Measurements from ENCODE around the gene ECHDC3. TPM values are rescaled to one million over a fixed set of nuclear protein-coding genes. Genes with fewer than 3 reads are reported as not detected.

Gene ECHDC3
- total RNA-seq, 4 donors from 2014 or later, result 137 to 711 (median 391) TPM

DNA sequence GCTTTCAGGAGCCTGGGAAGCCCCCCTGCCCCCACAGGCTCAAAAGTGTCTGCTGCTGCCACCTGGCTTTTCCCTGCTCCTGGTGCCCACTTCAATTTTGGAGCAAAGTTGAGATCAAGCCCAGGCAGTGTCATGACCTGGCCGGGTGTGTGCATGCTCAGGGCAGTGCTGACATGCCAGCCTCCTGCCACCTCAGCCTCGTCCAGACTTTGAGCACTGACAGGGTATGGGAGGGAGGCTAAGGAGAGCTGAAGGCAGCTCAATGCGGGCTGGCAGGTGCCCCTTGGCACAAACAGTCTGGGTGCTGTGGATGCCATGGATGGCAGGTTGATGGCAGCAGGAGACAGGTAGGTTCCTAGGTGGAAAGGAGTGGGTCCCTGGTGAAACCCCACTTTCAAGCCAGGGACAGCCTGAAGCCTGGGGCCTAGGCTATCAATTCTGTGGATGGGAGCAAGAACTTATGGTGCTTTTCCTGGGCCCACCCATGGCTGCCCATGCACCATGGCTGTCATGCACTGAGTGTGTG is 12.3 kb upstream of the ECHDC3 start:
- TF ChIP-seq, protein P1, sequence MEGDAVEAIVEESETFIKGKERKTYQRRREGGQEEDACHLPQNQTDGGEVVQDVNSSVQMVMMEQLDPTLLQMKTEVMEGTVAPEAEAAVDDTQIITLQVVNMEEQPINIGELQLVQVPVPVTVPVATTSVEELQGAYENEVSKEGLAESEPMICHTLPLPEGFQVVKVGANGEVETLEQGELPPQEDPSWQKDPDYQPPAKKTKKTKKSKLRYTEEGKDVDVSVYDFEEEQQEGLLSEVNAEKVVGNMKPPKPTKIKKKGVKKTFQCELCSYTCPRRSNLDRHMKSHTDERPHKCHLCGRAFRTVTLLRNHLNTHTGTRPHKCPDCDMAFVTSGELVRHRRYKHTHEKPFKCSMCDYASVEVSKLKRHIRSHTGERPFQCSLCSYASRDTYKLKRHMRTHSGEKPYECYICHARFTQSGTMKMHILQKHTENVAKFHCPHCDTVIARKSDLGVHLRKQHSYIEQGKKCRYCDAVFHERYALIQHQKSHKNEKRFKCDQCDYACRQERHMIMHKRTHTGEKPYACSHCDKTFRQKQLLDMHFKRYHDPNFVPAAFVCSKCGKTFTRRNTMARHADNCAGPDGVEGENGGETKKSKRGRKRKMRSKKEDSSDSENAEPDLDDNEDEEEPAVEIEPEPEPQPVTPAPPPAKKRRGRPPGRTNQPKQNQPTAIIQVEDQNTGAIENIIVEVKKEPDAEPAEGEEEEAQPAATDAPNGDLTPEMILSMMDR (IDR thresholded peaks at IDR 0.05; ENCODE audit: low read depth), result no peak

DNA sequence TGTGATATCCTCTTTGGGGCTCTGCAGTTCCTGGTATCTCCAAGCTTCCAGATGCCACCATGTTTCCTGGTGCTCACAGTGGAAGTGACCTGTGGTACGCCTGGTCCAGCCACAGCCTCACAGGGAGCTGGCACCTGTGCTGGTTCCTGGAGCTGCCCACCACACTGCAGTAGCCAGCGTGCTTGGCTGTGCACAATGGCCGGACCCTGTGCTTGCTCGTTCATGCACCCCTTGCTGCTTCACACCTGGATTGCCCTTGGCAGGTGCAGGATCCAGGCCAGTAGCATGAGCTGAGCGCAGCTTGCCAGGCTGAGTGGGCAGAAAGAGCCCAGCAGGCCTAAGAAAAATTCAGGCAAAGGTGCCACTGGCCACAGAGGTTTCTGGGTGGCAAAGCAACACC is 11.4 kb upstream of the ECHDC3 start:
- TF ChIP-seq, protein P1 (IDR thresholded peaks at IDR 0.05; ENCODE audit: low read depth), result no peak

DNA sequence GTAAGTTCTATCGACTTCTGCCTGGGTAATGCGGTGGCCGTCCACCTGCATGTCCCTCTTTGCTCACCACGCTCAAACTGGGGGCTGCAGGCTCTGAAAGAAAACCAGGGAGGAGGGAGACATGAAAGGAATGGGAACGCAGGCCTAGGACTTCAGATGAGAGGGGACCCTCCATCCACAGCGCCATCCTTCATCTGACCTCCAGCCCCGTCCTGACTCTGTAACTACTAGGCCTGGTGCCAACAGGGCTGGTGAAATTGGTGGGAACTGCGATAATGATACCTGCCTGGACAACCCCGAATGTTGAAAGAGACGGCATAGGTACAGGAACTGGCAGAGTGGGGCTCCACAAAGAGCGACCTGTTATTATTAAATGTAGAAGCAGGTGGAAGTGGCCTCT is 1.3 kb upstream of the ECHDC3 start:
- TF ChIP-seq, protein P1 (IDR thresholded peaks at IDR 0.05; ENCODE audit: low read depth), result no peak

DNA sequence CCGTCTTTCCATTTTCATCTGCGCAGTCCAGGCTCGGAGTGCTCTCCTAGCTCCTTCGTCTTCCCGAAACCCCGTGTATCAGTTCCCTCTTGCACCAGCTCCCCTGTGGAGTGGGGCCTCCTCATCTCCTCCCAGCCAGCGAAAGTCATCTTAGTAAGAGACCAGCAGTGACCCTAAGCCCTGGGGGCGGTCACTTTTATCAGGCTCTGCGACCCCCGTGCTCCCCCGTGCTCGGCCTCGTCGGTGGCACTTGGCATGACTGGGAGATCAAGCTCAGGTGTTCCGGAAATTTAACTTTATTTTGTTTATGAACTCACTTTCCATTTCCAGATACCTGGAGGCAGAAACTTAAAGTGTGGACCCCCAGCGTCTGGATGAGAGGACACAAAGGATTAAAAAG is 574 bp upstream of the ECHDC3 start:
- TF ChIP-seq, protein P1 (IDR thresholded peaks at IDR 0.05; ENCODE audit: low read depth), result no peak

DNA sequence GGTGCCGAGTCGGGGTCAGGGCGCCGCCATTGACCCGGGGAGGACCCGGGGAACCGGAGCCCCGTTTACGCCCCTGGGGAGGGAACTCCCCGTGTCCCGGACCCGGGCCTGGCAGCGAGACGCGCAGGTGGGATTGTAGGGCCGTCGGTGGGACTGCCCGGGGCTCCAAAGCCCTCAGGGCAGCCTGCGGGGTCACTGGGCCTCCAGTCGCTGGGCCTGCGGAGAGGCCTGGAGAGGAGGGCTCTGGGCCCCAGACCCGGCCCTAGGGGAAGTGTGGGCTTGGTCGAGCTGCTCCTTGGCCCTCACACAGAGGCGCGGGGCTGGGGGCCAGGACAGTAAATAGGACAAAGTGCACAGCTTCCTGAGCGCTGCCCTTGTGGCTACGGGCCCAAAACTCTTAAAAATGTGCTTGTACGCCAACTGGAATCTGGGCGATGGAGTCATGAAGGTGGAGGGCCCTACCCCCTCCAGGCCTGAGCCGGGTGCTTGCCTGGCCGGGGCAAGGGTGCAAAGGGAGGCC is 657 bp downstream of the ECHDC3 start:
- TF ChIP-seq, protein P1 (IDR thresholded peaks at IDR 0.05; ENCODE audit: low read depth), result no peak

DNA sequence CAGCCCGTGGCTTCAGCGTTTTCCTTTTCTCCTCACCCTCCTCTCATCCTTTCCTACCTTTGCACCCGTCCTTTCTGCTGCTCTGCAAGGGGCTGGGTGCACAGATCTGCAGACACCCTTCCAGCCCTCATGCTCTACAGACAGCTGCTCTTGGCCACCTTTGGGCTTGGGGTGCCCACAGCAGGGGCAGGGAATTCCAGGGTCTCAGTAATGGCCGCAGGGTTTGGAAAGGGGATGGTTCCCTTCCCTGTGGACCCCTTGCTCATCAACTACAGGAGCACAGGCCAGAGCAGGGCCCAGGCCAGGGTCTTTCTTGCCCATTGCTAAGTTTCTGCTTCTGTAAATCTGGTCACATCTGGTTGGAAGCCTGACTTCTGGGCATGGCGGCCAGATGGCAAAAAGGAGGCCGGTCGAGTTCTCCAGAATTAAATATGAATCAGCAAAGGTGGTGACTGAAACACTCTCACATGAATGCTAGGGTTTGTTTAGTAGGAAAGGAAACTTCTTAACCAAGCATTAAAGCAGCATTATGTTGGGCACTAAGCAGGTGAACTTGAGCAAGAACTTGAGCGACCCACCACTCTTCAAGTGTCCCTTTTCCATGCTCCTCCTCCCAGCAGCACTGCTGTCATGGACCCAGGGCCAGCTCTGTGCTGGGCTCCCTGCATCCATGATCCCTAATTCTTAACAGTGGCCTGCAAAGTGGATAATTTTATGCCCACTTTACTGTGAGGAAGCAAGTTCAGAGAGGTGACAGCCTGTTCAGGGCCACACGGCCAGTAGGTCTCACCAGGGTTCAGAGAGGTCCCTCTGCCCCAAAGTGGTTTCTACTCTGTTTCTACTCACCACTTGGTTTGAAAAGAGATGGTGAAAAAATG is 1.5 kb downstream of the ECHDC3 start:
- TF ChIP-seq, protein P1 (IDR thresholded peaks at IDR 0.05; ENCODE audit: low read depth), result no peak

DNA sequence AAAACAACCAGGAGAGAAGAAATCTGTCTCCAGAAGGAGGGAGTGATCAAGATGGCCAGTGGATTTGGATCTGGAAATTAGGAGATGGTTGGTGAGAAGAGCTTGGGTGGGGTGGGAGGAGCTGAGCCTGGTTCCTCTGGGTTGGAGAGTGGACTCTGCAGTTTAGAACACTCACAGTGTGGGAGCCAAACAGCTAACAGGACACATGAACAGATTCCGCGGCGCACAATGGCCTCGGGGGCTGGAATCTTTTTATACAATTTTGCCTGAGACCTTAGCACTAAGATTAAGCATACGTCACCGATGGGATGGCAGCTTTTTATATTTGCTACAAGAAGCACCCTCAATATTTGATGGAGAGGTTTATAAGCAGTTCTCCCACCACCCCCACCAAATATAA is 2.9 kb downstream of the ECHDC3 start:
- TF ChIP-seq, protein P1 (IDR thresholded peaks at IDR 0.05; ENCODE audit: low read depth), result no peak
